Left lung (tissue), 10 donors: ENCODE results near the gene GHSR. TPM values are rescaled to one million over a fixed set of nuclear protein-coding genes. Genes with fewer than 3 reads are reported as not detected.

Experiments
- ATAC-seq: fragments of 200-7000 bp; cut with Tn5 transposase; one replicate; pipeline ENCODE4 v1.9.1; 2020; ENCODE audit warnings: moderate library complexity
- DNase-seq, 4 donors: peaks; one replicate each; pipeline ENCODE4 v3.0.0-alpha.2; 2013 to 2020
- H3K27ac ChIP-seq, 2 donors: fragments of 200-600 bp; sonication (generic) in 1 of 2; one replicate each; pipeline versions ENCODE4 v1.5.0 to v1.8.0; 2020 to 2021
- H3K27me3 ChIP-seq, 2 donors: fragments of 200-600 bp; sonication (generic) in 1 of 2; one replicate each; pipeline versions ENCODE4 v1.5.0 to v1.8.0; 2020 to 2021
- H3K36me3 ChIP-seq, 2 donors: fragments of 200-600 bp; sonication (generic) in 1 of 2; one replicate each; pipeline versions ENCODE4 v1.5.0 to v1.8.0; 2020 to 2021
- H3K4me1 ChIP-seq, 2 donors: fragments of 200-600 bp; one replicate each; pipeline ENCODE4 v1.8.0; 2021
- H3K4me3 ChIP-seq, 2 donors: fragments of 200-600 bp; sonication (generic) in 1 of 2; one replicate each; pipeline versions ENCODE4 v1.5.0 to v1.8.0; 2020 to 2021; ENCODE audit warnings: mild to moderate bottlenecking in 1 of 2
- H3K9me3 ChIP-seq, 2 donors: fragments of 200-600 bp; sonication (generic) in 1 of 2; one replicate each; pipeline versions ENCODE4 v1.5.0 to v1.8.0; 2020 to 2021
- CTCF ChIP-seq, 2 donors: fragments of 200-600 bp; sonication (generic) in 1 of 2; IDR thresholded peaks; one replicate each; pipeline versions ENCODE4 v1.5.0 to v1.8.0; 2021; ENCODE audit warnings: antibody characterized with exemption in 2 of 2
- intact Hi-C, 2 donors: fragments of 100-400 bp; cut with DNase I; formaldehyde crosslinking; loops; one replicate each; pipeline versions ENCODE4 v1.11.2 to v1.14.2; 2022
- polyA plus RNA-seq, 6 donors: library from polyadenylated mRNA; unstranded; fragments of 120-200 nt; gene quantifications; one replicate each; pipeline ENCODE4 v1.2.1, GENCODE V29; 2013; ENCODE audit not compliant: insufficient read length in 6 of 6
- total RNA-seq, 2 donors: library from RNA; stranded (reverse); fragmentation: NEBNext Ultra II Directional; extraction: Animal tissue kit (Norgen Biotek cat#: 25700); gene quantifications; one replicate each; pipeline ENCODE4 v1.2.1, GENCODE V29; 2021
- donor health status: DM: no; HTN: yes; CAD: no.
- donor health status: DM: no; HTN: no; CAD: no.

GHSR gene
- total and polyA plus RNA-seq, 8 donors: not detected

DNA sequence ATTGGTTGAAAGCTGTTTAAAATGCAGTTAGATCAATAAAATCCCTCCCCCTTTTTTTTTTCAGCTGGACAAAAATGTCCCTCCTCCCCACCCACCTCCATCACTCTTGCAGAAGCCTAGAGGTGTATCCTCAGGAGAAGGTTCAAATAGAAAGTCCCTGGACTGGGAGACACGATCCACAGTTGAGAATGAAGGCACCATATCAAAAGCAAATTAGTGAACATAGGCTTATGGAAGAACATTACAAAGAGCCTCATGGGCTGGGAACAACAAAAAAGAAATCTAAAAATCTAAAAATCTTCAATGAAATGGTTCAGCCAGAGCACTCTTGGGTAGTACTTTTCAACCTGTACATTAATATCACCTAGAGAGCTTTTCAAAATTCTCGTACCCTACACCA, 46.2 kb downstream of the GHSR start:
- no peaks in the 10 kb centered on the region for H3K27me3 ChIP-seq
- H3K4me3 ChIP-seq: no peak overlapping the region
- no peaks in the 10 kb centered on the region for H3K9me3 ChIP-seq
- ATAC-seq (no peak), DNase-seq (no peak)
- H3K36me3 ChIP-seq: peaks cover 0 to 53% of the 10 kb centered on the region in 2 donors
- no peaks in the 10 kb centered on the region for H3K4me1 ChIP-seq
- intact Hi-C loops: no loop called here
- H3K27ac ChIP-seq: no peak overlapping the region
- no peak for TF ChIP-seq CTCF (IDR thresholded peaks at IDR 0.05)

- TF ChIP-seq CTCF (IDR thresholded peaks at IDR 0.05): no peak
Observed at GRCh38 chr3:172398484-172398883, 49.8 kb downstream of the GHSR start.

DNA sequence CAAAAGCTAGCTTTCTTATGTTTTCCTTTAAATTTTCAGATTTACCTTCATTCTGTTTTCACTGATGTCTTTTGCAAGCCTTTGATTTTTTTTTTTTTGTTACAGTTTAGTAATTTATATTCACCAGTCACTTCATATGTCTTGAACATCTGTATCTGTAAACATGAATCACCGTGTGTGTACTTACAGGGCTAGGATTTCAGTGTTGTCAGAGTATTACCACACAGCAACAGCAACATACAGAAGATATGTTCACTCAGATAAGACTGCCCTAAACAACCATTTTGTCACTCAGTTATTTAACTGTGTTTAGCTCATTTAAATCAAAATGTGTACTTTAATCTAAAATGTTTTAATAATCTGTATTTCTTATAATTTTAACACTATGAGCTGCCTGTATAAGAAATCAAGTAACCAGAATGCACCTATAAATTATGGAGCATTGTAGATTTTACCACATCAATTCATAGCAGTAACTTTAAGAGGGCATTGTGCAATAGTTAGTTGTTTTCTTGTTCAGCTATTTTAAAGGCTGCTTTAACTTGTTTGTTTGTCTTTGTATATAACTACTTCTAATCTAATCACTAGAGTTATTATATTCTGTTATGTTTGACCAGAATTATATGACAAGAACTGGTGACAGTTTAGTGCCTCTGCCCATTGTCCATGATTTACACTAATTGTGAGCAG, 50.4 kb downstream of the GHSR start:
- ATAC-seq (no peak), DNase-seq (no peak)
- TF ChIP-seq CTCF (IDR thresholded peaks at IDR 0.05): no peak
- intact Hi-C loops: no loop called here
- Histone ChIP-seq H3K4me1 (no peaks in the 10 kb centered on the region), H3K36me3 (peaks cover 0 to 56% of the 10 kb centered on the region in 2 donors), H3K4me3 (no peak overlapping the region), H3K27ac (no peak overlapping the region), H3K27me3 (no peaks in the 10 kb centered on the region), H3K9me3 (no peaks in the 10 kb centered on the region)

More at GRCh38 chr3:172398484-172398883, 49.8 kb downstream of the GHSR start:
- H3K9me3 ChIP-seq: no peaks in the 10 kb centered on the region
- no peaks in the 10 kb centered on the region for H3K27me3 ChIP-seq
- ATAC-seq (no peak), DNase-seq (no peak)
- H3K4me1 ChIP-seq: no peaks in the 10 kb centered on the region
- intact Hi-C loops: no loop called here
- H3K4me3 ChIP-seq: no peak overlapping the region
- H3K27ac ChIP-seq: no peak overlapping the region
- peaks cover 0 to 56% of the 10 kb centered on the region in 2 donors for H3K36me3 ChIP-seq

- H3K4me3 ChIP-seq: no peak overlapping the region
- H3K9me3 ChIP-seq: no peaks in the 10 kb centered on the region
- TF ChIP-seq CTCF (IDR thresholded peaks at IDR 0.05): no peak
- no peak overlapping the region for H3K27ac ChIP-seq
- H3K27me3 ChIP-seq: no peaks in the 10 kb centered on the region
- no peak for ATAC-seq
- no peaks in the 10 kb centered on the region for H3K4me1 ChIP-seq
- DNase-seq: no peak
- intact Hi-C loops: no loop called here
- peaks cover 0 to 43% of the 10 kb centered on the region in 2 donors for H3K36me3 ChIP-seq
Observed at GRCh38 chr3:172396400-172396799, 51.9 kb downstream of the GHSR start.

GRCh38 chr3:172394692-172395091, 53.6 kb downstream of the GHSR start:
- Histone ChIP-seq H3K27ac (no peak overlapping the region), H3K9me3 (no peaks in the 10 kb centered on the region), H3K27me3 (no peaks in the 10 kb centered on the region), H3K4me3 (no peak overlapping the region), H3K36me3 (peaks cover 0 to 28% of the 10 kb centered on the region in 2 donors), H3K4me1 (no peaks in the 10 kb centered on the region)
- no peak for TF ChIP-seq CTCF (IDR thresholded peaks at IDR 0.05)
- intact Hi-C loops: no loop called here
- no peak for DNase-seq
- no peak for ATAC-seq

Other genes with a start within 250 kb of the GHSR start
- 10 to 100 TPM; 52.2 to 95.2 TPM for gene TNFSF10, start 75.0 kb upstream of the GHSR start, total RNA-seq
- 10 to 100 TPM; 32.8 to 53.4 (median 43.0) TPM for gene TNFSF10, start 75.0 kb upstream of the GHSR start, polyA plus RNA-seq